ENCODE measurements around the gene CLEC16A.
"Not testable (repeated sequence)": the region's sequence is repeated elsewhere in the genome, so short reads cannot be mapped to it uniquely, and the experiment has no call there.

The CLEC16A gene

GRCh38 chr16:10923650-10924214 is 20.6 kb upstream of the CLEC16A start:
- no peak overlapping the region for H3K4me3 ChIP-seq (ENCODE audit: low read depth, low read length)
- DNase-seq (ENCODE audit: low read depth): no peak
- no peak for TF ChIP-seq CTCF (IDR thresholded peaks at IDR 0.05; ENCODE audit: low read depth, low read length, missing control alignments)
- in situ Hi-C loops (cut with HindIII; ENCODE audit: low sequenced_read_pairs): no loop called here

- in situ Hi-C loops (cut with HindIII; ENCODE audit: low sequenced_read_pairs); DNase-seq (ENCODE audit: low read depth); H3K4me3 ChIP-seq (ENCODE audit: low read depth, low read length): not testable (repeated sequence)
Measured at GRCh38 chr16:10925285-10925684, 19.1 kb upstream of the CLEC16A start.

- H3K4me3 ChIP-seq (ENCODE audit: low read depth, low read length): no peak overlapping the region
- in situ Hi-C loops (cut with HindIII; ENCODE audit: low sequenced_read_pairs): no loop called here
- TF ChIP-seq CTCF (IDR thresholded peaks at IDR 0.05; ENCODE audit: low read depth, low read length, missing control alignments): no peak
- no peak for DNase-seq (ENCODE audit: low read depth)
Measured at GRCh38 chr16:10926094-10926493, 18.3 kb upstream of the CLEC16A start.

- no peak for DNase-seq (ENCODE audit: low read depth)
- TF ChIP-seq CTCF (IDR thresholded peaks at IDR 0.05; ENCODE audit: low read depth, low read length, missing control alignments): no peak
- no peak overlapping the region for H3K4me3 ChIP-seq (ENCODE audit: low read depth, low read length)
- in situ Hi-C loops (cut with HindIII; ENCODE audit: low sequenced_read_pairs): no loop called here
Measured at GRCh38 chr16:10926867-10927266, 17.5 kb upstream of the CLEC16A start.

GRCh38 chr16:10927497-10928112 is 16.8 kb upstream of the CLEC16A start:
- no peak for DNase-seq (ENCODE audit: low read depth)
- in situ Hi-C loops (cut with HindIII; ENCODE audit: low sequenced_read_pairs): no loop called here
- no peak overlapping the region for H3K4me3 ChIP-seq (ENCODE audit: low read depth, low read length)
- no peak for TF ChIP-seq CTCF (IDR thresholded peaks at IDR 0.05; ENCODE audit: low read depth, low read length, missing control alignments)

GRCh38 chr16:10929097-10929496 is 15.3 kb upstream of the CLEC16A start:
- DNase-seq (ENCODE audit: low read depth); H3K4me3 ChIP-seq (ENCODE audit: low read depth, low read length); in situ Hi-C loops (cut with HindIII; ENCODE audit: low sequenced_read_pairs): not testable (repeated sequence)

GRCh38 chr16:10929853-10930754 is 14.3 kb upstream of the CLEC16A start:
- H3K4me3 ChIP-seq (ENCODE audit: low read depth, low read length): no peak overlapping the region
- in situ Hi-C loops (cut with HindIII; ENCODE audit: low sequenced_read_pairs): no loop called here
- TF ChIP-seq CTCF (IDR thresholded peaks at IDR 0.05; ENCODE audit: low read depth, low read length, missing control alignments): no peak
- DNase-seq (ENCODE audit: low read depth): no peak

Measured in astrocyte of the cerebellum (primary cell).